GM19438 (cell line): ENCODE data around the gene U2AF2.

Source experiments
- ATAC-seq: cut with Tn5 transposase; IDR thresholded peaks from one replicate; pipeline ENCODE4 v1.9.1; 2021; ENCODE audit warnings: low read depth; ENCODE audit not compliant: unreplicated experiment

The U2AF2 gene

GRCh38 chr19:55642153-55643002 is 12.5 kb upstream of the U2AF2 start:
- no peak for ATAC-seq

DNA sequence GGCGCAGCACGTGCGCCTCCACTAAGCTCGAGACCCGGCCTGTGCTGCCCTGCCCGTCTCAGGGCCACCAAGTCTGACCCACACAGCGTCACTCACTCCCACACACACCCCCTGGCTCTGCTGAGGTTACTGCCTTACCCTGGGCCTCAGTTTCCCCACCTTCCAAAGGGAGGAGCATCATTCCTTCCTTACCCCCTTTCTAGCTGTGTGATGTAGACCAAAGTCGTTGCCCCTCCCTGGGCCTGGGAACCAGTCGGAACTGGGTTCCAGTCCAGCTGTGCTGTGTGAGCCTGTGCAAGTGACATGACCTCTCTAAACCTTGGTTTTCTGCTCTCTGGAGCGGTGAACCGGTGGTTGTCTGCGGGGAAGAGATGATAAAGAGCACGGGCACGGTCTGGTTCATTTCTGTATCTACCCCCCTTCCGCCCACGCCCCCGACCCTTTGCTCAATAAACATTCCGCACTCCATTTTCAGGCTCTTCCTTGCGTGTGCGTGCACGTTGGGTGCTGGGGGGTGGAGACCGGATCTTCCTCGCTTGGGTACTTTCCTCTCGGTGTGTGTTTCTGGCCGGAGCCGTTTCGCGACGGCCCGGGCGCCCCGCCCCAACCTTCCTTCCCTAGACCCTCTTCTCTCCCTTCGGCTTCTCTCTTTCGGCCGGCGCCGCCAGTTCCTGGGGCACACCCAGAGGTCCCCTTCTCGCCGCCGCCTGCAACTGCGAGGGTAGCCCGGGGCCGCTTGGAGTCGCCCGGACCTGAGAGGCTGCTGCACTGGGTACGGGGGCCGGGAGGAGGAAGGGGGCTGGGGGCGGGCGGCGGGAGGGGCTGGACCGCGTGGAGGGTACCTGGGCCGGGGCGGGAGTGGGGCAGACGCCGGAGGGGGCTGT is 11.6 kb upstream of the U2AF2 start, which contains the start of gene ZNF581:
ZNF581 (plus strand) TSS at position 647 of the 884 bp plus-strand sequence. CDS start 923 bp downstream, outside the sequence.
- no peak for ATAC-seq

- no peak for ATAC-seq
These were observed 11.0 kb upstream of the U2AF2 start for GRCh38 chr19:55643887-55644176.

DNA sequence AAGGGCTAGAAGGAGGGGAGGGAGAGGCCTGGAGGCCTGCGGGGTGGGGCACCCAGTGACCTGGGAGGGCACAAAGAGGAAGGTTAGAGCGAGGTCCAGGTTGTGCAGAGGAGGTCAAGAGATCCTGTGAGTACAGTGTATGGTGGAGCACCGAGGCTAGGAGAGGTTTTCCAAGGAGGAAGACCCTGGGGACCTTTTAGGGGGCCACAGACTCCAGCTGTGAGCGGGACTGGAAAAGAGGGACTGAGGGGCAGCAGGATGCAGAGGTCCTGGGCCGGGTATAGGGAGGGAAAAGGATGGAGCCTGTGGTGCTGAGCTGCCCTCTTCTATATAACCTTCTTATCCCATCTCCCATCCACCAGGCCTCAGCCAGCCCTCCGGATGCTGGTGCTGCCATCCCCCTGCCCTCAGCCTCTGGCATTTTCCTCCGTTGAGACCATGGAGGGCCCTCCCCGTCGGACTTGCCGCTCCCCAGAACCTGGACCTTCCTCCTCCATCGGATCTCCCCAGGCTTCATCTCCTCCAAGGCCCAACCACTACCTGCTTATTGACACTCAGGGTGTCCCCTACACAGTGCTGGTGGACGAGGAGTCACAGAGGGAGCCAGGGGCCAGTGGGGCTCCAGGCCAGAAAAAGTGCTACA is 10.5 kb upstream of the U2AF2 start:
- ATAC-seq, result no peak

GRCh38 chr19:55644842-55645511 is 9.9 kb upstream of the U2AF2 start:
- ATAC-seq, result no peak

DNA sequence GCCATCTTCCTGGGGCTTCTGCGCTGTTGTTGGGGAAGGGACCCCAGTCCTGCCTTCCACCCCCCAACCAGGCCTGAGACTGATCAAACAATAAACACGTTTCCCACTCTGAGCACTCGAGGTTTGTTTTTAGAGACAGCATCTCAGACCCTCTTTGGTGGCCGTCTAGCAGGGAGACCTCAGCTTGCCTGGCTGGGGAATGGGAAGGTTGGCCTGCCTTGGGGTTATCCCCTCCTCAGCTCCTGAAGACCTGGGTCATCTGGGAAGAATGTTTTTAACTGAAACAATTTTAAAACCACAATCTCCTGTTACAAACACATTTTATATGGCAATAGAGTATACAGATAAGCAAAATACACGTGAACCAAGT is 9.3 kb upstream of the U2AF2 start:
- no peak for ATAC-seq

DNA sequence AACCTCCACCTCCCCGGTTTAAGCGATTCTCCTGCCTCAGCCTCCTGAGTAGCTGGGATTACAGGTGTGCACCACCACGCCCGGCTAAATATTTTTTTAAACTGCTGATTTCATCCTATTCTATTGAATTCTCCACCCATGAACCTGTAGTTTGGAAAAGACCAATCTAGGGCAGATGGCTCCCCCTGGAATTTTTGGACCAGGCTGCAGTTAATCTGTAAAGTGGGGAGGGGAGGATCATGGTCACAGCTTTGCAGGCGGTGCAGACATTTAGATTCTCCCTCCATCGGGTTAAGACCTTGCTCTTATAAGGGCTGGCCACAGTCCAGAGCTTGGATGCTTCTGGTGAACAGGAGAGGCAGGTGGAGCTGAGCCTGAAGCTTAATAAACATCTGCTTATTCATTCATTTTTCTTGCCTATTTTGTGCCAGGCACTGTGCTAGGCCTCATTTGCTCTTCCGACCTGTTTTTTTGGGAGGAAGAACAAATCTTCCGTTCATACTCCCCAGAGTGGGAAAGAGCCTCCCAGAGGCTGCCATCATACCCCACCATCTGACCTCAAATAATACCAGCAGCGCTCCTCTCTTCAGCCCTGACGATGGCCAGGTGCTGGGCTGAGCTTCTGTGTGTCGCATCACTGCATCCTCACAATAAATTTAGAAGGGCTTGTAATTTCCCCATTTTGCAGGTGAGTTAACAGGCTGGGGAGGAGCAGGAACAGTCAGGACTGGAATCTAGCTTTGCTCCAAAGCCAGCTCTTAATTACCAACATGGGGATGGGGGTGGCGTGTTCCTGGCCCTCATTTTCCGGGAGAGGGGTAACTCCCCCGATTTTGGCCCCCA is 7.7 kb upstream of the U2AF2 start:
- ATAC-seq, result no peak

- no peak for ATAC-seq
These were observed 6.9 kb upstream of the U2AF2 start, which contains the start of gene CCDC106 for GRCh38 chr19:55647732-55648584. Gene CCDC106 (plus strand): TSS chr19:55648212. CDS start chr19:55649047, 835 bp downstream.

DNA sequence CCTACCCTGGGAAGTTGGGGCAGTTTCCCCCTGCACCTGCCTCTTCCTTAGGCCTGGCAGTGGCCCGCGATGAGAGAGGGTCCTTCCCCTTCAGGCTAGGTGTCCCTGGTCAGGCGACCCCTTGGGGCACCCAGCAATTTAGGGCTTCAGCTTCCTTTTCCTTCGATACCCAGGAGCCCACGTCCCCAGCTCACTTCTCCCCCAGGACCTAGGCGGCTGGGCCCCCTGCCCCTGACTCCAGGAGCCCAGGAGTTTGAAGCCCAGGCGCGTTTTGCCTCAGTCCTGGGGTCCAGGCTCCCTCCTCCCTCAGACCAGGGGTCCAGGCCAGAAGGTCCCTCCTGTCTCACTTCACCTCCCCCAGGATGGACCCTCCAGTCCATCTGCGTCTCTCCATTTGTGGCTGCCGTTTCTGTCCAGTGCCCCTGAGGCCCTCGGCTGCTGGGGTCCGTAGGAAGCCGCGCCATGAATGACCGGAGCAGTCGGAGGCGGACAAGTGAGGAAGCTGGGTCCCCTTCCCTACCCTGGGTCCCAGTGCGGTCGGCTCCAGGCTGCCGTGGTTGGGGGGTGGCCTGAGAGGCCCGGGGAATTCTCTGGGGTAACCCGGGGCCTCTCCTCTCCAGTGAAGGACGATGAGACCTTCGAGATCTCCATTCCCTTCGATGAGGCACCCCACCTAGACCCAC is 6.1 kb upstream of the U2AF2 start:
- ATAC-seq, result no peak

- ATAC-seq, result no peak
These were observed 5.3 kb upstream of the U2AF2 start for GRCh38 chr19:55649268-55650125.

DNA sequence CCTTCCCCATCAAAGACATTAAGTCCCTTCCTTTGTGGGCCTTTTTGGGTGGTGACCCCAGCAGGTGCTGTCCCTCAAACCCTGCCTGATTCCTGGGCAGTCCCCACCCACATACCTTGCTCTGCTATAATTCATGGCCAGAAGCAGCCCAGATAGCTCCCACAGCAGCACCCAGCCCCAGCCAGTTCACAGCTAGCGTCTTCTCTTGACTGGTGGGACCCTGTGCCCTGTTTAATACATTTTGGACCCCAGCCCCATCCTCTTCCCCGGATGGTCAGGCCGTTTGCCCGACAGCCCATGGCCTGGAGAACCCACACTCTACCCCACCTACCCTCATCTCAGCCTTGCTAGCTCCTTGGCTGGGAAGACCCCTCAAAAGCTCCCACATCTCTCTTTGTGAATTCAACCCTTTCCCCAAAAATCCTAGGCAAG is 4.7 kb upstream of the U2AF2 start:
- no peak for ATAC-seq

- no peak for ATAC-seq
These were observed 4.1 kb upstream of the U2AF2 start for GRCh38 chr19:55650602-55651230.

DNA sequence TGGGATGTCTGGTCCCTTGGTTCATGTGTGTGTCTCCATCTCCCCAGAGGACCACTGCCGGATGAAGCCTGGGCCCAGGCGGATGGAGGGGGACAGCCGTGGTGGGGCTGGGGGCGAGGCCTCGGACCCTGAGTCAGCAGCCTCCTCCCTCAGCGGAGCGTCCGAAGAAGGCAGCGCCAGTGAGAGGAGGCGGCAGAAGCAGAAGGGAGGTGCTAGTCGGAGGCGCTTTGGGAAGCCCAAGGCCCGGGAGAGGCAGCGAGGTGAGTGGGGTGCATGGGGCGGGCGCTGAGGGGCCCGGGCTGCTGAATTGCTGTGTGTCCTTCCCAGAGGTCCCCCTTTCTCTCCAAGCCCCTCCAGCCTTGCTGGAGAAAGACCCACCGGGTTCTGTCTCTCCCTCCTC is 3.6 kb upstream of the U2AF2 start:
- ATAC-seq, result no peak

DNA sequence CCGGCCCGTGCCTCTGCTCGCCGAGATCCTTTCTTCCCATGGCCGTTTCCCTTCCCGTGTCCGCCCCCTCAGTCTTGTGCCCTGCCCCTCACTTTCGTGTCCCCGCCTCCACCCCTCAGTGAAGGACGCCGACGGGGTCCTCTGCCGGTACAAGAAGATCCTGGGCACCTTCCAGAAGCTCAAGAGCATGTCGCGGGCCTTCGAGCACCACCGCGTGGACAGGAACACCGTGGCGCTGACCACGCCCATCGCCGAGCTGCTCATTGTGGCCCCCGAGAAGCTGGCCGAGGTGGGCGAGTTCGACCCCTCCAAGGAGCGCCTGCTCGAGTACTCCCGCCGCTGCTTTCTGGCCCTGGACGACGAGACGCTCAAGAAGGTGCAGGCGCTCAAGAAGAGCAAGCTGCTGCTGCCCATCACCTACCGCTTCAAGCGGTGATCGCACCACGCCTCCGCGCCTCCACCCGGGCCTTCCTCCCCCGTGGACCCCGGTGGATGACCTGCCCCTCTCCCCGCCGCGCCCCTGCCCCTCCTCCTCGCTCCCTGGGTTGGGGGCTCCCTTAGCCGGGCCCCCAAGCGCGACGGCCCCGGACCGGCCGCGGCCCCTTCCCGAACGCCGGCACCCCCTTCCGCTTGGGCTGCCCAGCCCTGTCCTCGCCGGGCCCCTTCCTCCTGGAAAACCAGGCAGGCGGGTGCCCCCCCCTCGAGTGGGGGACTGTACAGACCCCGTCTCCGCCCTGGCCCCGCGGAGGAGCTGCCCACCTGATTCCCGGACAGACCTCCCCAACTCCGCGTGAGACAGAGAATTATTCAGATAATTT is 2.3 kb upstream of the U2AF2 start:
- no peak for ATAC-seq

DNA sequence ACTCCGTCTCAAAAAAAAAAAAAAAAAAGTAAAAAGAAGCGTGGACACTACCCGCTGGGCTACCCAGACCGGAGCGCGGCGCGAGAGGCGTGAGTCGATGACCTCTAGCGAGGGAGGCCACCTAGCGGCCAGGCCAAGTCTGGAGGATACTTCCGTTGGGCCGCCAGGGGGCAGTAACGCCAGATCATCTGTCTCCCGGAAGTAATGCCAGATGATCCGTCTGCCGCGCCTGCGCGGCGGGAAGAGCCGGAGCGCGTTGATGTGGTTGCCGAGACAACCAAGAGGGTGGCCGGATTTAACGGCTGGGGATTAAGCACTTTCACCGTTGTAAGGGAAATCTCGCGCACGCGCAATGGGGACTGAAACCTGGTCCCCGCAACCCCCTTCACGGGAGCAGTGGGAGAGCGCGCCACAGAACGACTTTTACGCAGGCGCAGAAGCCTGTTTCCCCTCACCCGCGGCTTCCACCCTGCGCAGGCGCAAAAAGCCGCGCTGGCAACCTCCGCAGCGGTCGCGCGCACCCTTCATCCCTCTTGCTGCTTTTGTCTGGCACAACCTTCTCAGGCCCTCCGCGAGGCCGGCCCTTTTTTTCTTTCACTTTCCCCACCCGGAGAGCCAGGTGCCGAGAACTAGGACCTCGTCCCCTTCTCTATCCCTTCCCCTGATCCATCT is 1.0 kb upstream of the U2AF2 start:
- ATAC-seq, result peak; percentile 35
